OCI-LY3 (cell line): ENCODE results near the gene PNMA6E.
"Not testable (repeated sequence)": the region's sequence is repeated elsewhere in the genome, so short reads cannot be mapped to it uniquely, and the experiment has no call there.

Source experiments
- H2AFZ ChIP-seq: fragments of 200-600, 300-600 bp; shearing (Covaris generic); 2 replicates; pipeline ENCODE4 v1.6.0; 2014; ENCODE audit warnings: antibody characterized with exemption, low read depth, low read length
- H3K27ac ChIP-seq: fragments of 200-600, 300-600 bp; sonication (generic); 2 replicates; pipeline ENCODE4 v1.5.1; 2014; ENCODE audit warnings: mild to moderate bottlenecking, low read length, moderate library complexity, mixed read lengths
- H3K27me3 ChIP-seq: fragments of 200-600, 300-600 bp; sonication (generic); 2 replicates; pipeline ENCODE4 v1.6.1; 2014; ENCODE audit warnings: low read depth, low read length, mixed read lengths
- H3K36me3 ChIP-seq: fragments of 200-600, 300-600 bp; sonication (generic); replicated peaks from 2 replicates; pipeline ENCODE3; 2014; ENCODE audit warnings: low read depth, low read length, mixed read lengths
- H3K4me1 ChIP-seq: fragments of 300-600, 200-600 bp; sonication (generic); 2 replicates; pipeline ENCODE4 v1.6.1; 2014; ENCODE audit warnings: low read length, mixed read lengths
- H3K4me2 ChIP-seq: fragments of 200-600, 300-600 bp; sonication (generic); 2 replicates; pipeline ENCODE4 v1.6.1; 2014; ENCODE audit warnings: low read length, mixed read lengths
- H3K4me3 ChIP-seq: fragments of 300-600, 200-600 bp; sonication (generic); 2 replicates; pipeline ENCODE4 v1.5.1; 2014; ENCODE audit warnings: antibody characterized with exemption, mild to moderate bottlenecking, low read length, moderate library complexity
- H3K79me2 ChIP-seq: fragments of 300-600, 200-600 bp; shearing (Covaris generic); 2 replicates; pipeline ENCODE4 v1.6.1; 2014; ENCODE audit warnings: mild to moderate bottlenecking, low read length, mixed read lengths
- H3K9ac ChIP-seq: fragments of 300-600, 200-600 bp; shearing (Covaris generic); 2 replicates; pipeline ENCODE4 v1.6.0; 2014; ENCODE audit warnings: mild to moderate bottlenecking, low read length, moderate library complexity
- H3K9me3 ChIP-seq: fragments of 200-600, 300-600 bp; shearing (Covaris generic); 2 replicates; pipeline ENCODE4 v1.6.1; 2014; ENCODE audit warnings: low read length, mixed read lengths; ENCODE audit not compliant: insufficient read depth
- H4K20me1 ChIP-seq: fragments of 200-600, 300-600 bp; sonication (generic); 2 replicates; pipeline ENCODE4 v1.6.1; 2016; ENCODE audit warnings: low read length, mixed read lengths; ENCODE audit not compliant: insufficient read depth
- EZH2phosphoT487 ChIP-seq: fragments of 200-600 bp; shearing (Covaris generic); IDR thresholded peaks from 2 replicates; pipeline ENCODE4 v1.6.1; 2018; ENCODE audit warnings: antibody characterized with exemption, mixed run types, low read depth
- TF ChIP-seq, protein P1 (sequence below): fragments of 200-600, 300-600 bp; sonication (generic); IDR thresholded peaks from 2 replicates; pipeline ENCODE4 v1.5.1; 2014; ENCODE audit warnings: antibody characterized with exemption, low read length, low read depth

PNMA6E gene

DNA sequence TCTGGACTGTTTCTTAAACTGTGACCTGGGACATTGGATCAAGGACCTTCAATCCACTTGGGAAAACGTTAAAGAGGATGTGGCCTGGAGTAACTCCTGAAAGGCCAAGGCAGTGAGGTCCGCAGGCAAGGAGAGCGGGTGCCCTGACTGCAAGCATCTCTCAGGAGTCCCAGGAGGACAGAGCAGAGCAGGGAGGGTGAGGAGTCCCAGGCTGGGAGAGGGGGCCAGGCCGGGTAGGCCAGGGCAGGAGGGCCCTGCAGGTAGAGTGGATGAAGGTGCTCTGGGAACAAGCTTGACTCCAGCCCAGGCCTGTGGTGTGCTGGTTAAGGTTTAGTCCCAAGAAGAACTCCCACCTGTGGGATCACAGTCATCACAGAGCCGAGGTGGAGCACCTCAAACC lies 13.8 kb downstream of the PNMA6E start:
- H4K20me1 ChIP-seq = no peaks in the 10 kb centered on the region

DNA sequence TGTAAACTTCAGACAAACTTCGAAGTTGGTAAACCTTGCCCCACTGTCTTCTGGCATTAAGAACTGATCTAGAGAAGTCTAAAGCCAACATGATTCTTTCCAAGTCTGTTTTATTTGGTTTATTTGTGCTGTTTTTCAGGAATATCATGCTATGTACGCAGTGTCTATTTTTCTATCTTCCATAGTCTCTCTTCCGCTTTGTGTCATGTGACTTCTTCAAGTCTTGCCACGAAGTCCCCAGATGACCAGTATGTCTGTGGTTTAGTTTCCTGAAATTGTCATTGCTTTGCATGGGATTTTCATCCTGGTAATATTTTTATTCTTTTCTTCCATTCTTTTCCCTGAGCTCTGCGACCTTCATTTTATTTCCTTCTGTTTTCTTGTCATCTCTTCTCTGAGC lies 15.1 kb downstream of the PNMA6E start:
- H3K4me1 ChIP-seq = no peaks in the 10 kb centered on the region
- no peak overlapping the region for H3K4me3 ChIP-seq
- H3K9ac ChIP-seq = no peak overlapping the region
- no peak overlapping the region for H2AFZ ChIP-seq
- no peak overlapping the region for H3K4me2 ChIP-seq
- H3K27me3 ChIP-seq = no peaks in the 10 kb centered on the region
- H3K27ac ChIP-seq = no peak overlapping the region
- H4K20me1 ChIP-seq = no peaks in the 10 kb centered on the region
- no peak for TF ChIP-seq EZH2phosphoT487
- TF ChIP-seq, protein P1, sequence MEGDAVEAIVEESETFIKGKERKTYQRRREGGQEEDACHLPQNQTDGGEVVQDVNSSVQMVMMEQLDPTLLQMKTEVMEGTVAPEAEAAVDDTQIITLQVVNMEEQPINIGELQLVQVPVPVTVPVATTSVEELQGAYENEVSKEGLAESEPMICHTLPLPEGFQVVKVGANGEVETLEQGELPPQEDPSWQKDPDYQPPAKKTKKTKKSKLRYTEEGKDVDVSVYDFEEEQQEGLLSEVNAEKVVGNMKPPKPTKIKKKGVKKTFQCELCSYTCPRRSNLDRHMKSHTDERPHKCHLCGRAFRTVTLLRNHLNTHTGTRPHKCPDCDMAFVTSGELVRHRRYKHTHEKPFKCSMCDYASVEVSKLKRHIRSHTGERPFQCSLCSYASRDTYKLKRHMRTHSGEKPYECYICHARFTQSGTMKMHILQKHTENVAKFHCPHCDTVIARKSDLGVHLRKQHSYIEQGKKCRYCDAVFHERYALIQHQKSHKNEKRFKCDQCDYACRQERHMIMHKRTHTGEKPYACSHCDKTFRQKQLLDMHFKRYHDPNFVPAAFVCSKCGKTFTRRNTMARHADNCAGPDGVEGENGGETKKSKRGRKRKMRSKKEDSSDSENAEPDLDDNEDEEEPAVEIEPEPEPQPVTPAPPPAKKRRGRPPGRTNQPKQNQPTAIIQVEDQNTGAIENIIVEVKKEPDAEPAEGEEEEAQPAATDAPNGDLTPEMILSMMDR = no peak
- no peaks in the 10 kb centered on the region for H3K36me3 ChIP-seq
- no peaks in the 10 kb centered on the region for H3K9me3 ChIP-seq
- no peaks in the 10 kb centered on the region for H3K79me2 ChIP-seq

More for the DNA sequence above, 13.8 kb downstream of the PNMA6E start:
- no peak overlapping the region for H2AFZ ChIP-seq
- no peak overlapping the region for H3K27ac ChIP-seq
- H3K4me2 ChIP-seq = no peak overlapping the region
- H3K4me3 ChIP-seq = no peak overlapping the region
- no peaks in the 10 kb centered on the region for H3K27me3 ChIP-seq
- TF ChIP-seq EZH2phosphoT487 = no peak
- TF ChIP-seq, protein P1 = no peak
- no peaks in the 10 kb centered on the region for H3K9me3 ChIP-seq
- no peaks in the 10 kb centered on the region for H3K4me1 ChIP-seq
- no peaks in the 10 kb centered on the region for H3K79me2 ChIP-seq
- no peak overlapping the region for H3K9ac ChIP-seq
- H3K36me3 ChIP-seq = no peaks in the 10 kb centered on the region

DNA sequence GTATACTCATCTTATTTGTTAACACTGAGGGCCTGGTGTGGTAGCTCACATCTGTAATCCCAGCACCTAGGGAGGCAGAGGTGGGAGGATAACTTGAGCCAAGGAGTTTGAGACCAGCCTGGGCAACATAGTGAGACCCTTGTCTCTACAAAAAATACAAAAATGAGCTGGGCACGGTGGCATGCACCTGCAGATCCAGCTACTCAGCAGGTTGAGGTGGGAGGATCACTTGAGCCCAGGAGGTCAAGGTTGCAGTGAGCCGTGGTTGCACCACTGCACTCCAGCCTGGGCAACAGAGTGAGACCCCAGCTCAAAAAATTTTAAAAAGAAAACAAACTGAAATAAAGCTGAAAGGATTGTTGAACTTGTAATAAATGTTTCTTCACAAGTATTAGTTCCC lies 16.2 kb downstream of the PNMA6E start:
- not testable (repeated sequence) for H3K27me3 ChIP-seq, H3K4me1 ChIP-seq, H3K36me3 ChIP-seq

DNA sequence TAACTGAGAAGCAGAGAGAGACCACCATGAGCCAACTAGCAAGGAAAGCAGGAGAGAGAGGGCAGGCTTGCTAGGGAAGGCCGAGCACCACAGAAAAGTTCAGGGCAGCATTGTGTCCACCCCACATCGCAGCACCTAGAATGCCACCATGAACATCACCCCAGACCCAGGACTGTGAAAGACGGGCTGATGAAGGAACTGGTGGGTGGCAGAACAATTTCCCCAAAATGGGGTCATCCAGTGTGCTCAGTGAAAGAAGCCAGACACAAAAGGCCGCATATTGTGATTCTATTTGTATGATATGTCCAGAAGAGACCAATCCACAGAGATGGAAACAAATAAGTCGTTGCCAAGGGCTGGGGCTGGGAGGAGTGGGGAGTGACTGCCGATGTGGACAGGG lies 16.8 kb downstream of the PNMA6E start:
- Histone ChIP-seq H3K4me2 (no peak overlapping the region), H3K9ac (no peak overlapping the region), H3K27me3 (no peaks in the 10 kb centered on the region), H3K27ac (no peak overlapping the region), H4K20me1 (no peaks in the 10 kb centered on the region), H3K9me3 (no peaks in the 10 kb centered on the region), H3K79me2 (no peaks in the 10 kb centered on the region), H3K36me3 (no peaks in the 10 kb centered on the region), H2AFZ (no peak overlapping the region), H3K4me3 (no peak overlapping the region), H3K4me1 (no peaks in the 10 kb centered on the region)
- TF ChIP-seq EZH2phosphoT487 = no peak
- TF ChIP-seq, protein P1 = no peak

More for the DNA sequence above, 16.2 kb downstream of the PNMA6E start:
- H4K20me1 ChIP-seq, H3K27ac ChIP-seq, H3K9me3 ChIP-seq, H3K9ac ChIP-seq, H2AFZ ChIP-seq, H3K79me2 ChIP-seq, H3K4me2 ChIP-seq, H3K4me3 ChIP-seq: not testable (repeated sequence)
